Stimulated activated CD4-positive, alpha-beta T cell treated with anti-CD3 and anti-CD28 coated beads, Interleukin-1b, Interleukin-23, amount 100 ng/mL, for 1 hour (primary cell): Measurements from ENCODE around the gene MLPH.
A peak's percentile ranks its signal among the peaks of the same experiment; 100 is the strongest.

Experiments used
- DNase-seq, 2 donors: peaks; one replicate each; pipeline ENCODE4 v3.0.0-alpha.2; 2020; ENCODE audit warnings: low read depth in 2 of 2

Gene MLPH

GRCh38 chr2:237497009-237497837, 10.2 kb downstream of the MLPH start:
- no peak for DNase-seq

DNA sequence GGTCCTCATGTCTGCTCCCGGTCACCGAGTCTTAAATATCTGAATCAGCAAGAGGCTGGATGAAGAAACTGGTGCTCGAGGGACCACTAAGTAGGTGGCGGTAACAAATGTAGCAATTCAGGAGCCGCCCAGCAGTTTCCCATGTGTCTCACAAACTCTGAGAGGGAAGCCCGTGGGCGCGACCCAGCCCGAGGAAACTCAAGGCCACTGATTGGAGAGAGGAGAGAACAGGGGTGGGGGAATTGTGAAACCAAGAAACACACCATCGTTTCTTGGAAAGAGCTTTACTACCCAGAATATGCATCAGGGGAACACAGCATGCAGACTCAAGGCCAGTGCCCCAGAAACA, 10.8 kb downstream of the MLPH start:
- no peak for DNase-seq

- DNase-seq, result no peak
These were observed 11.3 kb downstream of the MLPH start for GRCh38 chr2:237498341-237498740.

GRCh38 chr2:237500681-237501424, 13.8 kb downstream of the MLPH start:
- DNase-seq, result no peak

DNA sequence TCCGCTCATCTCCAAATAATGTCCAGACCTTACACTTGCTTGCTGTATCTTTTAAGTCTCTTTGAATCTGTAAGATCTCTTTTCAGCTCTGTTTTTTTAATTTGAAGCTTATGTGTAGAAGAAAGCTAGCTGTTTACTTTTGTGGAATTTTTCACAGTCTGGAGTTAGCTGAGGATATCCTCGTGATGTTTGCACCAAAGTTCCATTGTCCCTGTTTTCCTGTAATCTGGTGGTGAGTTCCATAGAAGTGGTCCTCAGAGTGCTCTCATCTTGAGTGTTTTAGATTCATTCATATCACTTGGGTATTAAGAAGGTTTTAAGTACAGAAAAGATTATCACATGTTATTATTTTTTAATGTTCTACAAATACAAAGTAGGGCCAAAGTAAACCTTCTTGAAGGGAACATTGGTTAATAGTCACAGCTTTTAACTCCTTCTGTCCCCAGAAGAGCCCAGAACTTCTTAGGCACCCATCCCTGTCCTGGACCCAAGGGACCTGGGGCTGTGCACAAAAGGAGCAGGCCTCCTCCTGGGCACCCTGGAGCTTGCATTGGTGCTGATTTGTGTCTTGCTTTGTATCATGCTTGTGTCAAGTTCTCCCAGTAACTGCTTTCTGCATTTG, 15.0 kb downstream of the MLPH start:
- no peak for DNase-seq

DNA sequence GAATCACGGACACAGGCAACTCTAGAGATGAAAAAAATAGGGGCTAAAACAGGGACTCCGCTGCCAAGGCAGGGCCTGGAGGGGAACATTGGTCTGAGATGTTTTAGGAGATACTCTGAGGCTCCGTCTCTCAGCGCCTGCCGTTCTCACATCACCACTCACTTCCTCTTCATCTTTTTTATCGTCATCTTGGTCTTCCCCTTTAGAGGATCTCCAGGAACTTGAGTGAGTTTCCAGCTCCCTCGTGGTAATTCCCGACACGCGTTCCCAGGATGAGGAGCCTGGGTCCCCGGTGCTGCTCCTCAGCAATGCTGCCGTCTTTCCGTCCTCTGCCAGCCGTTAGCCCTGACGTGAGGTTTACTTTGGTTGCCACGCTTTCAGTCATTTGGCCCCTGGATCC, 16.1 kb downstream of the MLPH start:
- DNase-seq, result no peak

DNA sequence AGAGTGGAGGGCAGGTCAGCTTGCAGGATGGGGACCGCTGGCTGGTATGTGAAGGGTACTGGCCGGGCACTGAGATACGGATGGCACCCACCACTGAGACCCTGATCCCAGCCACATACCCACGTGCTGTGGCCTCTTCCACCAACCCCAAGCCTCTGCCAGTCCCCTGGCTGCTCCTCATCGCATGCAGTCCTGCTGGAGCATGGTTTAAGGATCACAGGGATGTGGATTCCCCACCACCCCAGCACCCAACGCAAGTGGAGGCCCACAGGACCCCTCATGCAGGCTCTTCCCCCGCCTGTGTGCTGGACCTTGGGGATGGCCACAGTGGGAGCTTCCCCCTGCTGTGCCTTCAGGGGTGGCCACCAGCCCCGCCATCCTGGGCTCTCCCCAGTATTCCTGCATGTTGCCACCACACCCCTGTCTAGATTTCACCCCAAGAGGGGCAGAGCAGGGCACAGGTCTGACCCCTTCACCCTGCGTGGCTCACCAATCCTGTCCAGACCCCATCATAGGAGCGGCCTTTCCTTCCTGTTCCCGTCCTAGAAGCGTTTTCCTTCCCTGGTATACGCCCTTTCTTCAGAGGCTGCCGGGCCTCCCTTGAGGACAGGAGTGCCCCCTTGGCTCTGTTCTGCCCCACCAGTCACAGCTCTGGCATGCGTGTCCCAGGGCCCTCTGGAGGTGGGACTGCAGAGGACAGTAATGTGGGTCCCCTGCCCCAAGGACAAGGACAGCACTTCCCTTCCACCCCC, 18.3 kb downstream of the MLPH start:
- no peak for DNase-seq

DNA sequence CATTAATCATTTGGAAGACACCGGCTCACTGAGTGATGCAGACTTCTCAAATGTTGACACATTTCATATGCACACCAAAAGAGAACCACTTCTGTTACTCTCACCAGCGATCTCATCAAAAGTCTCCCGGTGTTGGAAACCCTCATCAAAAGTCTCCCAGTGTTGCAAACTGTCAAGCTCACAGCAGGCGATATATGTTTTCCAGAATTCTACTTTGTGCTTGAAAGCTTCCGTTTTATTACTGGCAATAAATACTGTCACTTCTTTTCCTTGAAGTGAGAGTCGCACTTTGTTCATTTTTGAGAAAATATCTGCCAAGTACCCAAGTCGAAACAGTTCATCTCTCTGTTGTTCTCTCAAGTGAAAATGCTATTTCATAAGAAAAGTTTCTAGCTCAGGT, 20.5 kb downstream of the MLPH start:
- no peak for DNase-seq

DNA sequence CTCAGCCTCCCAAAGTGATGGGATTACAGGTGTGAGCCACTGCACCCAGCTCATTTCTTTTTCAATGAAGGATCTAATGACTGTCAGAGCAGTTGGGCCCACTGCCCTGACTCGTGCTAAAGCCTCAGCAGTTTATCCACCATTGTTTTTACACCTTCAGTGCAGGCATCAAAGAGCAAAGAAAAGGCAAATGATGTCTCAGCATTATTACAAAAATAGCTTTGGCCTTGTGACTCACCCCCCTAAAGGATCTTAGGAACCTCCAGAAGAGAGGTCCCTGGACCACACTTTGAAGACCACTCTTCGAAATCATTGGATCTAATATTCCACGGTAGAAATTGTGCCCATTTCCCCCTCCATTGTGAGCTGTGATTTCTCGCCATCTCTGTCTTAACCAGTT, 21.3 kb downstream of the MLPH start:
- DNase-seq, result no peak

DNA sequence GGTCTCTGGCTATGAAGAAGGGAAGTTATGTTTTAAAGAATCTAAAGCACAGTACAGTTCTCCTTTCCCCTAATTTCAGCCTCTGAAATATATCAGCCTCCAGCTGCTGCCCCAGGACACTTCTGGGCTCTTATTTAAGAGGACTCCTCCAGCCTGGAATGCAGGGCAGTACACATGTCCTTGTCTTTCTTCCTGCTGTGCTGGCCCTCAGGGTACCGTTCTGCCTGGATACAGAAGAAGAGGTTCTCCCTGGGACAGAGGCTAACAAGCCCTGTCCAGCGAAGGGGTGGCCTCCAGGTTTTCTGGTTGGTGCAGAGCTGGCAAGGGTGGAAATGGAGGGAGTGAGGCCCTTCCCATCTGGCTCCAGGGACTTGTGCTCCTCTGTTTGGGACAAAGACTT, 22.1 kb downstream of the MLPH start:
- DNase-seq, result no peak

DNA sequence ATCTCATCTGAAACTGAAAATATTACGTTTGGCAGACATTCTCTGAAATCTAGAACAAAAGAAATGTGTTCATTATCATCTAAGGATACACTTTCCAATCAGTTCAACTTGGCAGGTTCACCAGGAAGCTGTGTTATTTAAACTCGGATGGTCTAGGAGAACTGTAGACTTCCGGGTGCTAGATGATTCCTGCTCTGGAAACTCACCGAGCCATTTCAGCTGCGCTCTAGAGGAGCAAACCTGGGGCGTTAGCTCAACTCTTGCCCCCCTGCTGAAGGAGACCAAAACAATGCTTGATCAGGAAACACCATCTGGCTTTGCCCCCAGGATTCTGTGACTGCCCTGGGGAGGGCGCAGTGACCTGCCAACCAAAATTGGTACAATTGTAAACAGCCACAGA, 22.9 kb downstream of the MLPH start:
- no peak for DNase-seq

GRCh38 chr2:237510502-237511217, 23.6 kb downstream of the MLPH start:
- DNase-seq, result no peak

DNA sequence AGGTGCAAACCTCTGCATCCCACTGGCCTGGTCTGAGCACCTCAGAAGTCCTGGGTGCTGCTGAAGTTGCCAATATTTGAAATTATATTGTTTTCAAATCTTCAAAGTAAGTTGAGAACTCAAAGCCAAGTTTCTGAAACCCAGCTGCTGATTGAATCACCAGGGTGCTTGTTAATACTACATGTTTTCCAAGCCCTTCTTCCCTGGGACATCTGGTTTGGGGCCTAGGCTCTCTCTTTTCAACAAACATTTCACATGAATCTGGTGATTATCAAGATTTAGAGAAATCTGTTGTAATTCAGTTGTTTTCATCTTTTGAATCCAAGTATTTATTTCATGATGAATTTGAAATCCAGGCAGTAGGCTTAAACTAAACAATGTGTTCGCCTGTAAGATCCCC, 24.4 kb downstream of the MLPH start:
- no peak for DNase-seq

- DNase-seq, result no peak
These were observed 24.9 kb downstream of the MLPH start for GRCh38 chr2:237511885-237512405.

DNA sequence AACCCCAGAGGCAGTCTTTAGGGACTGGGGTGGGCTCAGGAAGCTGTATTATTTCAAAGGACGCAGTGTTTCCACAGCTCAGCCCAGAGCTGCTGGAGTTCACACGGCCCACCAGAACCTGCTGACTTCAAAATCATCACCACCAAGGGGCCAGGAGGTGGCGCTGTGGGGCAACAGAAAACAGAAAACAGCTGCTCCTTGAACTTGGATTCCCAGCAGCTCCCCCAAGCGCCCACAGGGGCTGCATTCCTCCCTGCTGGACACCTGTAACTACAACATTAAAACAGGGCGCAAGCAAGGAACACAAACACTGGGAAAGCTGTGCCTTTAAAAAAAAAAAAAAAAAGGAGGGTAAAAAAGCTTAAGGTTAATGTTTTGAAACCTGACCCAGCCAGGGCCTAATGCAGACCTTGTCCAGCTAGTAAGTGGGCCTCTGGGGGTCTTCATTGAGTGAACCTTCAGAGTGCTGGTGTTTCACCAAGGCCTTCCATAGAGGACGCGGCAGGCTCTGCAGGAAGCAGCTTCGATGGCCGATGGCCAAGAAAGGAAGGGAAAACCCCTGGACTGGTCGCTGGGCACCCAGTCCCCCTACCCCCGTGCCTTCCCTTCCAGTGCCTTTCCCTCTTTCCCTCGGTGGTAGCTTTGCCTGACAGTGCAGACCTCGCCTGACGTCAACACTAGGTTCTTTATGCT, 25.9 kb downstream of the MLPH start:
- DNase-seq, result peak; percentile 47 to 61

- DNase-seq, result no peak
These were observed 26.6 kb downstream of the MLPH start for GRCh38 chr2:237513693-237514092.

GRCh38 chr2:237514474-237515130, 27.6 kb downstream of the MLPH start:
- no peak for DNase-seq

GRCh38 chr2:237515166-237515565, 28.1 kb downstream of the MLPH start:
- DNase-seq, result no peak

DNA sequence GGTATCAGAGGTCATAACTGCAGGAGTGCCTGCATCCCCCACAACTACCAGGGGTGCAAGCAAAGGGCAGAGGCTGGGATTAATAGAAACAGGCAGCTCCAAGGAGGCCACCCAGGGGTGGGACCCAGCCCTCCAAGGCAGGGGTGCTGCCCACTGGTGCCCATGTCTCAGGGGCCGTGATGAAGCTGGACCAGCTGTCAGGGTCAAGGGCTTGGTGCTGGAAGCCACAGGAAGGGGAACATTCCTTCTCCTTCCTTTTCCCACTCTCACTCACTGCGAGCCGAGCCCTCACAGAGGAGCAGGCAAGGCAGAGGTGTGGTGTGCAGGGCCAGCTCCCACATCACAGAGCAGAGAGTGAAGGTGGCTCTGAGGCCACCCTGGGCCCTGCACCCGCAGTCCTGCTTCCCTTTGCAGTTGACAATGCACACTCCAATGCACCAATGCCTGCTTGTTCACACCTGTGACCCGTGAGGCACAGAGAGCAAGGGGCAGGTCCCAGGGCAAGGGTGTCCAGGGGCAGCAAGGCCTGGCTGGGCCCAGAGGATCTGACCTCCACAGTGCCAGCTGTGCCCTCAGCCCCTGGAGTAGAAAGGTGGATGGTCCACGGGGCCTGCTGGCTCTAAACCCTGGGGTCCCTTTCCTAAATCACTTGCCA, 28.7 kb downstream of the MLPH start:
- no peak for DNase-seq

DNA sequence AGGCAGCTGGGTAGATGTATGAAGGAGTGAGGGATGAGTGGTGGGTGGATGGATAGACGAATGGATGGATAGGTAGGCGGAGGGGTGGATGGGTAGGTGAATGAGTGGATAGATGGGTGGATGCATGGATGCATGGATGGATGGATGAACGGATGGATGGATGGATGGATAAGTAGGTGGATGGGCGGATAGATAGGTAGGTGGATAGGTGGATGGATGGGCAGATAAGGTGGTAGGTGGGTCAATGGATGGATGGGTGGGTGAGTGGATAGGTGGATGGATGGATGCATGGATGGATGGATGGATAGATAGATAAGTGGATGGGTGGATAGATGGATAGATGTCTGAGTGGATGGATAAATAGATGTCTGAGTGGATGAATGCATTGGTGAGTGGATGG, 30.1 kb downstream of the MLPH start:
- DNase-seq, result no peak
